Ascending aorta (tissue), 2 donors: ENCODE measurements around the gene ARGLU1. TPM values are rescaled to one million over a fixed set of nuclear protein-coding genes. Genes with fewer than 3 reads are reported as not detected.
A peak's percentile ranks its signal among the peaks of the same experiment; 100 is the strongest.

ENCODE experiments used
- DNase-seq, 2 donors: peaks; one replicate each; pipeline ENCODE4 v3.0.0-alpha.2; 2019; ENCODE audit warnings: low spot score in 2 of 2
- H3K27ac ChIP-seq, 2 donors: fragments of 200-600 bp; sonication (generic); one replicate each; pipeline ENCODE4 v1.5.1; 2016 to 2017; ENCODE audit warnings: mild to moderate bottlenecking in 1 of 2
- H3K27me3 ChIP-seq: fragments of 200-600 bp; sonication (generic); one replicate; pipeline ENCODE4 v1.5.1; 2017
- H3K36me3 ChIP-seq, 2 donors: fragments of 200-600 bp; sonication (generic); one replicate each; pipeline ENCODE4 v1.5.1; 2016
- H3K4me1 ChIP-seq, 2 donors: fragments of 200-600 bp; sonication (generic); one replicate each; pipeline ENCODE4 v1.5.1; 2016 to 2017; ENCODE audit warnings: mild to moderate bottlenecking in 1 of 2
- H3K4me3 ChIP-seq, 2 donors: fragments of 200-600 bp; sonication (generic); one replicate each; pipeline ENCODE4 v1.5.1; 2016 to 2017; ENCODE audit warnings: mild to moderate bottlenecking in 1 of 2
- H3K9me3 ChIP-seq, 2 donors: fragments of 200-600 bp; sonication (generic); one replicate each; pipeline ENCODE4 v1.5.1; 2016
- intact Hi-C: fragments of 100-400 bp; cut with DNase I; formaldehyde crosslinking; loops from one replicate; pipeline ENCODE4 v1.15.1; 2023
- total RNA-seq: library from RNA; depleted of rRNA; stranded (reverse); fragments of >200 nt; gene quantifications from one replicate; pipeline ENCODE4 v1.1.0, GENCODE V29; 2016
- TF ChIP-seq, protein P1 (sequence below), 3 experiments: fragments of 200-600 bp in 2 of 3; fragments of 450-650 bp in 1 of 3; sonication (generic) in 2 of 3; IDR thresholded peaks; one replicate each; pipeline ENCODE4 v1.5.1; 2016 to 2019; ENCODE audit warnings: antibody characterized with exemption in 3 of 3, mild to moderate bottlenecking in 1 of 3, moderate library complexity in 1 of 3

Gene ARGLU1
- total RNA-seq, 1 donor from 2014 or later = 79.7 TPM

GRCh38 chr13:106498158-106498557, 69.8 kb downstream of the ARGLU1 start:
- Histone ChIP-seq H3K27ac (peak overlapping the region; percentile 47 to 75), H3K4me3 (peak overlapping the region; percentile 6 to 50), H3K36me3 (peaks cover 0 to under 1% of the 10 kb centered on the region in 2 donors), H3K4me1 (peaks cover 10 to 16% of the 10 kb centered on the region in 2 donors), H3K9me3 (no peaks in the 10 kb centered on the region), H3K27me3 (no peaks in the 10 kb centered on the region)
- TF ChIP-seq, protein P1, sequence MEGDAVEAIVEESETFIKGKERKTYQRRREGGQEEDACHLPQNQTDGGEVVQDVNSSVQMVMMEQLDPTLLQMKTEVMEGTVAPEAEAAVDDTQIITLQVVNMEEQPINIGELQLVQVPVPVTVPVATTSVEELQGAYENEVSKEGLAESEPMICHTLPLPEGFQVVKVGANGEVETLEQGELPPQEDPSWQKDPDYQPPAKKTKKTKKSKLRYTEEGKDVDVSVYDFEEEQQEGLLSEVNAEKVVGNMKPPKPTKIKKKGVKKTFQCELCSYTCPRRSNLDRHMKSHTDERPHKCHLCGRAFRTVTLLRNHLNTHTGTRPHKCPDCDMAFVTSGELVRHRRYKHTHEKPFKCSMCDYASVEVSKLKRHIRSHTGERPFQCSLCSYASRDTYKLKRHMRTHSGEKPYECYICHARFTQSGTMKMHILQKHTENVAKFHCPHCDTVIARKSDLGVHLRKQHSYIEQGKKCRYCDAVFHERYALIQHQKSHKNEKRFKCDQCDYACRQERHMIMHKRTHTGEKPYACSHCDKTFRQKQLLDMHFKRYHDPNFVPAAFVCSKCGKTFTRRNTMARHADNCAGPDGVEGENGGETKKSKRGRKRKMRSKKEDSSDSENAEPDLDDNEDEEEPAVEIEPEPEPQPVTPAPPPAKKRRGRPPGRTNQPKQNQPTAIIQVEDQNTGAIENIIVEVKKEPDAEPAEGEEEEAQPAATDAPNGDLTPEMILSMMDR (IDR thresholded peaks at IDR 0.05) = no peak
- no peak for DNase-seq
- intact Hi-C loops = no loop called here

DNA sequence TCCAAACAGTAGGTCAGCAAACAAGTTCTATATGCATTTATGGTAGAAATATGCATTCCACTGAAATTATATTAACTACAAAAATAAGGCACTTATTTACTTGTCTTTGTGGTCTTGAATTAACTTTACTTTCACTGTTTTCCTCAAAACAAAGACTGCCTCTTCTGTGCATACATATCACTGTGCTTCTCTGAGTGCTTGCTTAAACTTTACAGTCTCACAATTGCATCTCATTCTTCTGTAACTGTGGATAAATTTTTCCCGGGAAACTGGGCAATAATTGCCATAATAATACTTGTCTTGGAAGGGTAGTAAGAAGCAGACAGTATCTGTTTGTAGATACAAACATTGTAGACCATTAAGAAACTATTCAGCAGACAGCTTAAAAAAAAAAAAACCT, 70.9 kb downstream of the ARGLU1 start:
- TF ChIP-seq, protein P1 (IDR thresholded peaks at IDR 0.05) = no peak
- peaks cover 9 to 24% of the 10 kb centered on the region in 2 donors for H3K4me1 ChIP-seq
- no peaks in the 10 kb centered on the region for H3K27me3 ChIP-seq
- peak overlapping the region; percentile 47 to 75 for H3K27ac ChIP-seq
- H3K9me3 ChIP-seq = no peaks in the 10 kb centered on the region
- peak overlapping the region in 1 of 2 donors; percentile 50 for H3K4me3 ChIP-seq
- peaks cover 0 to 11% of the 10 kb centered on the region in 2 donors for H3K36me3 ChIP-seq
- intact Hi-C loops = no loop called here
- no peak for DNase-seq

DNA sequence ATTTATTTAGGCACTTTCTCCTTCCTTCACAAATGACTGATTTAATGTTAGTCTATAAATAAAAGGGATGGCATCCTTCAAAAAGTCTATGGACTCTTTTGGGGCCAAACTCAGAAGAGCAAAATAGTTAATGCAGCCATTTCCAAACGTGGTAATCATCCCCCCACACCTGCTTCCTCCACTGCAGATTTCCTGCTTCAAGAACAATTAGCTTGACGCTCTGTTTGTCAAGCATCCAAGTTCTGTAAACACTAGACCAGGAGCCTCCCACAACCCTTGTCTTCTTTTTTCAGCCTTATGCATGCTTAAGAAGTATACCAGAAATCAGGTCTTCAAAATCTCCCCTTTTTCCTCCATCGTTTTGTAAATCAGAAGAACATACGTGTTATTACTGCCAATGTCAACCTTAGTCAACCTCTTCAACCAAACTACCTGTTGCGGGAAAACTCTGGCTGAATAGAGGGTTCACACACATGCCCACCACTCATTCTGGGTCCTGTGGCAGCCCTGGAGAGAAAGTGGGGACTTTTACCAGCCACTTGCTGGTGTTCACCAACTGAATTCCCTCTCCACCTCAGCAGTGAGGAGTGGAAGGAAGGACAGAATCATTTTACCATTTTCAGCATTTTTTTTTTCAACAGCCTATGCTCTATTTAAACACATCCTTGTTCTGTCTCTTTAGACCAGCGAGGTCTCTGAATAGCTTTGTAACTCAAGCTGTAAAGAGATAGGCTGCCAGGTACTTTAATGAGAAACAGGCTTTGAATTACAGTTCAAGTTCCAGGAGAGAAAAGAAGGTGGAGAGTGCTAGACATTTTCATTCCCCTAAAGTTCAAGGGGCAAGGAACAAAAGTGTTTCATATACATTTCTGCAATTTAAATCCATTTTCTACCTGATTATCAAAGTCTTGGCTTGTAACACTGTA, 71.6 kb downstream of the ARGLU1 start:
- H3K36me3 ChIP-seq = peaks cover 0 to 11% of the 10 kb centered on the region in 2 donors
- DNase-seq = no peak
- TF ChIP-seq, protein P1 (IDR thresholded peaks at IDR 0.05) = no peak
- H3K27me3 ChIP-seq = no peaks in the 10 kb centered on the region
- intact Hi-C loops = no loop called here
- H3K4me3 ChIP-seq = peak overlapping the region; percentile 3 to 34
- H3K4me1 ChIP-seq = peaks cover 9 to 26% of the 10 kb centered on the region in 2 donors
- H3K9me3 ChIP-seq = no peaks in the 10 kb centered on the region
- H3K27ac ChIP-seq = peak overlapping the region; percentile 47 to 75

DNA sequence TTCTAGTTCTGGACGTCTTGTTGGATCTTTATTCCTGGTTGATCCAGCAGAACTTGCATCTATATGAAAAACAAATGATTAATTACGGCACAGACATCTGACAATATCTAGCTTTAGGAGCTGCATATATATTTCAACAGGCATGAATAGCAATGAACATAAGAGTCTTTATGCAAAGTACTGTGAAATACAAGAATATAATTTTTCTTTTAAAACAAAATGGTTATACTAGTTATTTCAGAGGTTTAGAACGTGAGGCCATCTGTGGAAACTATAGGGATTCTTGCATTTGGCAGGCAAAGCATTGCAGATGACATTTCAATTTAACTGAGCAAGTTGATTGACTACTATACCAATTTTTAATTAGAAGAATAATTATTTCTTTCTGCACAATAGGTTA, 73.0 kb downstream of the ARGLU1 start:
- peaks cover 0 to 11% of the 10 kb centered on the region in 2 donors for H3K36me3 ChIP-seq
- H3K27ac ChIP-seq = peak overlapping the region; percentile 71 to 75
- H3K27me3 ChIP-seq = no peaks in the 10 kb centered on the region
- TF ChIP-seq, protein P1 (IDR thresholded peaks at IDR 0.05) = no peak
- DNase-seq = no peak
- intact Hi-C loops = no loop called here
- peaks cover 9 to 29% of the 10 kb centered on the region in 2 donors for H3K4me1 ChIP-seq
- H3K9me3 ChIP-seq = no peaks in the 10 kb centered on the region
- no peak overlapping the region for H3K4me3 ChIP-seq

DNA sequence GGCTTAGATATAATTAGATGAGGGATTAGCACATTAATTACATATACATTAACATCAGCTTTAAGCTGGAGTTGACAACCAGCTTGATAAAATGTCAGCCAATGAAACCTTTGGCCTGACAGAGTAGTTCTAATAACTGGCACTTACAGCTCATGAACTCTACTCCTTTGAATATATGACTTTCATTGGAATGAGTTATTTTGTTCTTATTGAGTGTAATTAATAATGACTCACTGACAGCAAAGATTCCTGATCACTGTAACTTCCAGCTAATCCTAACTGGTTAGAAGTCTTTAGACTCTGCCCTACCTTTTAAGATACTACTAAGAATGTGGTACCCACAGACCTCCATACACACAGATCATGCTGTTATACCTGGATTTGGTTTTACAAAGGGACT, 73.4 kb downstream of the ARGLU1 start:
- peak overlapping the region in 1 of 2 donors; percentile 57 for H3K4me3 ChIP-seq
- peak overlapping the region; percentile 71 to 75 for H3K27ac ChIP-seq
- peaks cover 9 to 26% of the 10 kb centered on the region in 2 donors for H3K4me1 ChIP-seq
- peaks cover 0 to 11% of the 10 kb centered on the region in 2 donors for H3K36me3 ChIP-seq
- no peak for DNase-seq
- no peaks in the 10 kb centered on the region for H3K9me3 ChIP-seq
- intact Hi-C loops = no loop called here
- no peaks in the 10 kb centered on the region for H3K27me3 ChIP-seq
- TF ChIP-seq, protein P1 (IDR thresholded peaks at IDR 0.05) = no peak
